Measurements from ENCODE around the gene MUC3A. TPM values are rescaled to one million over a fixed set of nuclear protein-coding genes. Genes with fewer than 3 reads are reported as not detected.
"Not testable (repeated sequence)": the region's sequence is repeated elsewhere in the genome, so short reads cannot be mapped to it uniquely, and the experiment has no call there.

The MUC3A gene
- total RNA-seq, 1 experiment from 2014 or later = not detected

GRCh38 chr7:100971111-100972001 is 22.0 kb downstream of the MUC3A start:
- DNase-seq (ENCODE audit: low read depth) = no peak

DNA sequence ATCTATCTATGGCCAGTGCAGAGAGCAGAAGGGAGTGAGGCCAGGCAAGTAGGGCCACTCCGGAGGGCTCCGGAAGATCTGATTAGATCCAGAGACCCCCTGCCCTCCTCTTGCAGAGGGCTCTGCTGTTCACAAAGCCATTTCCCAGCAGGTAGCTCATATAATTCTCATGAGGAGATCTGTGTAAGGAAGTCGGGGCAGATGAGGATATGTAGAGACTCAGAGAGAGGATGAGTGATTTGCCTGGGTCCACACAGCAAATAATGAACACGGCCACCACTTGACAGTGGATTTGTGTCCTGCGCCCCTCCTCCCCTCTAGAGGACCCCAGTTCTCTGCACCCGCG is 22.6 kb downstream of the MUC3A start:
- DNase-seq (ENCODE audit: low read depth) = no peak

DNA sequence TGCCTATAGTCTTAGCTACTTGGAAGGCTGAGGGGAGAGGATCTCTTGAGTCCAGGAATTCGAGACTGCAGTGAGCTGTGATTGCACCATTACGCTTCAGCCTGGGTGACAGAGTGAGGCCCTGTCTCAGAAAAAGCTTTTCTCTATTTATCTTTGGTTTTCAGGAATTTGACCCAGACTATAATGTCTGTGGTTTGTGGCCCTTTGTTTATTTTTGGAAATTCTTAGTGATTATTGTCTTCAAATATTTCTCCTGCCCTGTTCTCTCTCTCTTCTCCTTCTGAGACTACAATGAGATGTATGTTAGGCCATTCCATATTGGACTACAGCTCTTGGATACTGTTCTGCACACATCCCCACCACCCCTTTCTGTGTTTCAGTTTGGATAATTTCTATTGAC is 24.7 kb downstream of the MUC3A start:
- peak; percentile 45 for DNase-seq (ENCODE audit: low read depth)

DNA sequence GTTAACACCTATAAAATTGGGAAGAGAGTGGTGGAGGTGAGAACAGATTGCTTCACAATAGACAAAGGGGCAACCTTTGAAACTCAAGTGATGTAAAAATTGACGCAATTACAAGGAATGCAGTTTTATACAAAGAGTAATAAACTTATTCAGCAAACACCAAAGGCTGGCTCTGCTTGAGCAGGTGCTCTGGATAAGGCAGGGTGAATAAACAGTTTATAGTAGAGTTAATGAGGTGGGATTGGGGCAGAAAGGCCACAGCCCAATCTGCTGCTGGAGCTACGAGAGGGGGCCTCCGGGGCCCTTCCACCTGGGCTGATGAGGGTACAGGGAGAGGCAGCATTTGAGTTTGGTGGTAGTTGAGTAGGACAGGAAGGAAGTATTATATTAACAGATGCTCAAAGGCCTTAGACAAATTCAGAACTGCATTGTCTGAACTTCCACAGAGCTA is 26.1 kb downstream of the MUC3A start:
- DNase-seq (ENCODE audit: low read depth) = no peak

GRCh38 chr7:100978300-100978699 is 29.0 kb downstream of the MUC3A start:
- DNase-seq (ENCODE audit: low read depth) = no peak

GRCh38 chr7:100983451-100984187 is 34.3 kb downstream of the MUC3A start:
- DNase-seq (ENCODE audit: low read depth) = peak; percentile 51

GRCh38 chr7:100984241-100984918 is 35.0 kb downstream of the MUC3A start:
- not testable (repeated sequence) for DNase-seq (ENCODE audit: low read depth)

- DNase-seq (ENCODE audit: low read depth) = peak; percentile 44
Observed at GRCh38 chr7:100985033-100985797, 35.9 kb downstream of the MUC3A start.

- DNase-seq (ENCODE audit: low read depth) = no peak
Observed at GRCh38 chr7:100991631-100992030, 42.3 kb downstream of the MUC3A start.

DNA sequence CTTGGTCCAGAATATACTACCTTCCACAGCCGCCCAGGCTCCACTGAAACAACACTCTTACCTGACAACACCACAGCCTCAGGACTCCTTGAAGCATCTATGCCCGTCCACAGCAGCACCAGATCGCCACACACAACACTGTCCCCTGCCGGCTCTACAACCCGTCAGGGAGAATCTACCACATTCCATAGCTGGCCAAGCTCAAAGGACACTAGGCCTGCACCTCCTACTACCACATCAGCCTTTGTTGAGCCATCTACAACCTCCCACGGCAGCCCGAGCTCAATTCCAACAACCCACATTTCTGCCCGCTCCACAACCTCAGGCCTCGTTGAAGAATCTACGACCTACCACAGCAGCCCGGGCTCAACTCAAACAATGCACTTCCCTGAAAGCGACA is 42.9 kb downstream of the MUC3A start:
- DNase-seq (ENCODE audit: low read depth) = not testable (repeated sequence)

DNA sequence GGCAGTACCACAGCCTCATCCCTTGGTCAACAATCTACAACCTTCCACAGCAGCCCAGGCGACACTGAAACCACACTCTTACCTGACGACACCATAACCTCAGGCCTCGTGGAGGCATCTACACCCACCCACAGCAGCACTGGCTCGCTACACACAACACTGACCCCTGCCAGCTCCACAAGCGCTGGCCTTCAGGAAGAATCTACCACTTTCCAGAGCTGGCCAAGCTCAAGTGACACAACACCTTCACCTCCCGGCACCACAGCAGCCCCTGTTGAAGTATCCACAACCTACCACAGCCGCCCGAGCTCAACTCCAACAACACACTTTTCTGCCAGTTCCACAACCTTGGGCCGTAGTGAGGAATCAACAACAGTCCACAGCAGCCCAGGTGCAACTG is 45.3 kb downstream of the MUC3A start:
- DNase-seq (ENCODE audit: low read depth) = not testable (repeated sequence)

- not testable (repeated sequence) for DNase-seq (ENCODE audit: low read depth)
Observed at GRCh38 chr7:100998530-100998929, 49.2 kb downstream of the MUC3A start.

DNA sequence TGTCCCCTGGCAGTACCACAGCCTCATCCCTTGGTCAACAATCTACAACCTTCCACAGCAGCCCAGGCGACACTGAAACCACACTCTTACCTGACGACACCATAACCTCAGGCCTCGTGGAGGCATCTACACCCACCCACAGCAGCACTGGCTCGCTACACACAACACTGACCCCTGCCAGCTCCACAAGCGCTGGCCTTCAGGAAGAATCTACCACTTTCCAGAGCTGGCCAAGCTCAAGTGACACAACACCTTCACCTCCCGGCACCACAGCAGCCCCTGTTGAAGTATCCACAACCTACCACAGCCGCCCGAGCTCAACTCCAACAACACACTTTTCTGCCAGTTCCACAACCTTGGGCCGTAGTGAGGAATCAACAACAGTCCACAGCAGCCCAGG is 50.0 kb downstream of the MUC3A start:
- DNase-seq (ENCODE audit: low read depth) = not testable (repeated sequence)

- DNase-seq (ENCODE audit: low read depth) = not testable (repeated sequence)
Observed at GRCh38 chr7:101000025-101000424, 50.7 kb downstream of the MUC3A start.

DNA sequence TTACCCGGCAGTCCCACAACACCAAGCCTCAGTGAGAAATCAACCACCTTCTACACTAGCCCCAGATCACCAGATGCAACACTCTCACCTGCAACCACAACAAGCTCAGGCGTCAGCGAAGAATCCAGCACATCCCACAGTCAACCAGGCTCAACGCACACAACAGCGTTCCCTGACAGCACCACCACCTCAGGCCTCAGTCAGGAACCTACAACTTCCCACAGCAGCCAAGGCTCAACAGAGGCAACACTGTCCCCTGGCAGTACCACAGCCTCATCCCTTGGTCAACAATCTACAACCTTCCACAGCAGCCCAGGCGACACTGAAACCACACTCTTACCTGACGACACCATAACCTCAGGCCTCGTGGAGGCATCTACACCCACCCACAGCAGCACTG is 53.0 kb downstream of the MUC3A start:
- not testable (repeated sequence) for DNase-seq (ENCODE audit: low read depth)

DNA sequence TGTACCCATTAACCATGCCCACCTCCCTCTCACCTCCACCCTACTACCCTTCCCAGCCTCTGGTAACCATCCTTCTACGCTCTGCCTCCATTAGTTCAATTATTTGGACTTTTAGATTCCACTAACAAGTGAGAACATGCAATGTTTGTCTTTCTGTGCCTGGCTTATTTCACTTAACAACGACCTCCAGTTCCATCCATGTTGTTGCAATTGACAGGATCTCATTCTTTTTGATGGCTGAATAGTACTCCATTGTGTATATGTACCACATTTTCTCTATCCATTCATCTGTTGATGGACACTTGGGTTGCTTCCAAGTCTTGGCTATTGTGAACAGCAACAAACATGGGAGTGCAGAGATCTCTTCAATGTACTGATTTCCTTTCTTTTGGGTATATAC is 58.0 kb downstream of the MUC3A start:
- DNase-seq (ENCODE audit: low read depth) = not testable (repeated sequence)

DNA sequence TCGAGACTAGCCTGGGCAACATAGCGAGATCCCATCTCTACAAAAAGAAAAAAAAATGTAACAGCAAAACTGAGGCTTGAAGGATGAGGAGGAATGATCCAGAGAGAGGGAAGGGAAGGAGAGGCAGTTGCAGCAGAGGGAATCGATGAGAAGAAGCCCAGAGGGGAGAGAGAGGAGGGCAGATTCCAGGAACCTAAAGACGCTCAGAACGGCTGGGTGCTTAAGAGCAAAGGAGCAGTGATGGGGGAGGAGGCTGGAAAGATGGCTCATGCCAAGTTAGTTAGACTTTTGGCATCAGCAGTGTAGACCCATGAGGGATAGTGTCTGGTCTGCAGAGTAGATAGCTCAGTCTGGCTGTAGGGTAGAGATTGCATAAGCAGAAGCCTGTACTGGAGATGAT is 60.3 kb downstream of the MUC3A start:
- no peak for DNase-seq (ENCODE audit: low read depth)

DNA sequence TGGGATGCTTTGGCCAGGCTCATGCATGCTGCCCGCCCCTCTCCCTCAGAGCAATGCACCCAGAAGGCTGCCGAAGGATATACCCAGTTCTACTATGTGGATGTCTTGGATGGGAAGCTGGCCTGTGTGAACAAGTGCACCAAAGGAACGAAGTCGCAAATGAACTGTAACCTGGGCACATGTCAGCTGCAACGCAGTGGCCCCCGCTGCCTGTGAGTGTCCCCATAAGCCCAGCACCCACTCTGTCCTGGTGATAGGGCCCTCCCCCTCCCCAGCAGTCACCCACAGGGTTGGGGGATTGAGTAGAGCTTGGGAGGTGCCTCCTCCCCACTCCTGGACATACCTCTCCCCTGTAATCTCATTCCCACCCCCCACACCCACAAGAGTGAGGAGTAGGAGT is 63.6 kb downstream of the MUC3A start:
- DNase-seq (ENCODE audit: low read depth) = no peak

DNA sequence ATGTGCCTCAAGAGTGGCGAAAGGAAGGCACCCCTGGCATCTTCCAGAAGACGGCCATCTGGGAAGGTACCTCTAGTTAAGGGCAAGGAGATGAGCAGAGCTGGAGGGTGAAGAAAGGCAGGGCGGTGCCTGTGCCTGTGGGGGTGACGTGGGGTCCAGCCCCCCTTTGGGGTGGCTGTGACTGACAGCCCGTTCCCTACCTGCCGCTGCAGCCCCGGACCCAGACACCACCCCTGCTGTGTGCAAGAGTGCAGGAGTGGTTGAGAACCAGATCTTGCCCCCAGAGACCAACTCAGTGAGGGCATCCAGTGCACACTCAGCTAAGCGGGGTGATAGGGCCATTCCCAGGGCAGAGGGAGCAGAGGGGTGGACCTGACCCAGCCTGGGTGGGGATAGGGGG is 66.3 kb downstream of the MUC3A start:
- no peak for DNase-seq (ENCODE audit: low read depth)

DNA sequence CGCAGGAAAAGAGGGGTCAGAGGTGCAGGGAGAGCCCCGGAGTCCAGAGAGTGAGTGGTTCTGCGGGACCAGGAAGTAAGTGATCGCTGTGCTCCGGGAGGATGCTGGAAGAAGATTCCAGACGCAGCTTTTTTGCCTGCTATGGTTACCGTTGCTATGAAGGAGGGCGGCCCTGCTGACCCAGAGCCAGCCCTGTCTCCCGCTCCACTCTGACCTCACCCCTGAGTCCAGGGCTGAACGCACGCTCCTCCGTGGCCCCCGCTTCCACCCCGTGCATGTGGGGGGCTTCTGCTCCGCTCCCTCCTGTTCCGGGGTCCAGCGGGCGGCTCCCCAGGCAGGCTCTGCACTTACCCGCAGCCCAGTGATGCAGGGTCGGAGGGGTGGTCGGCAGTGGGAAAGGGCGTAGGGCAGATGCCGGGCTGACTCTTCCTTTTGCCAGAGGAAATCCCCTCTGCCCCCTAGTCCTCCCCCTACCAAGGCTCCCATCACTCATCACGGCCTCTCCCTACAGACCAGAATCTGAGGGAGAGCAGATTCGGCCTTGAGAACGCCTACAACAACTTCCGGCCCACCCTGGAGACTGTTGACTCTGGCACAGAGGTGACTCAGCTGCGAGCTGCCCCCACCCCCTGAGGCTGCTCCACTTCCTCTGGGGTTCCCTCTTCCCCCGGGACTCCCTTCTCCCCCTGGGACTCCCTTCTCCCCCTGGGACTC is 67.9 kb downstream of the MUC3A start:
- DNase-seq (ENCODE audit: low read depth) = peak; percentile 98
